ENCODE results near the gene SELENOS.
"Not testable (repeated sequence)": the region's sequence is repeated elsewhere in the genome, so short reads cannot be mapped to it uniquely, and the experiment has no call there.

SELENOS gene

GRCh38 chr15:101293122-101293521, 15.8 kb upstream of the SELENOS start:
- Histone ChIP-seq H3K9ac (no peak overlapping the region), H3K9me3 (ENCODE audit: control insufficient read depth, low read length) (no peaks in the 10 kb centered on the region), H3K36me3 (ENCODE audit: control insufficient read depth, insufficient read depth, low read length) (no peaks in the 10 kb centered on the region), H3K4me2 (ENCODE audit: low read length) (peak overlapping the region; percentile 80), H2AFZ (no peak overlapping the region), H3K27ac (no peak overlapping the region), H3K4me1 (peaks cover 3% of the 10 kb centered on the region), H3K27me3 (ENCODE audit: control insufficient read depth, insufficient read depth, low read length) (no peaks in the 10 kb centered on the region), H3K4me3 (ENCODE audit: low read depth, low read length) (peak overlapping the region; percentile 81), H3K79me2 (peaks cover 26% of the 10 kb centered on the region)
- TF ChIP-seq CTCF (IDR thresholded peaks at IDR 0.05): no peak

- no peaks in the 10 kb centered on the region for H3K36me3 ChIP-seq (ENCODE audit: control insufficient read depth, insufficient read depth, low read length)
- H3K79me2 ChIP-seq: peaks cover 30% of the 10 kb centered on the region
- H3K9me3 ChIP-seq (ENCODE audit: control insufficient read depth, low read length): no peaks in the 10 kb centered on the region
- H3K4me1 ChIP-seq: peaks cover 3% of the 10 kb centered on the region
- H3K4me3 ChIP-seq (ENCODE audit: low read depth, low read length): no peak overlapping the region
- H3K9ac ChIP-seq: no peak overlapping the region
- no peaks in the 10 kb centered on the region for H3K27me3 ChIP-seq (ENCODE audit: control insufficient read depth, insufficient read depth, low read length)
- no peak overlapping the region for H2AFZ ChIP-seq
- no peak overlapping the region for H3K27ac ChIP-seq
- no peak overlapping the region for H3K4me2 ChIP-seq (ENCODE audit: low read length)
- peak; percentile 49 for TF ChIP-seq CTCF (IDR thresholded peaks at IDR 0.05)
These were observed 11.7 kb upstream of the SELENOS start for GRCh38 chr15:101288905-101289513.

- H3K79me2 ChIP-seq: peaks cover 20% of the 10 kb centered on the region
- H3K9me3 ChIP-seq (ENCODE audit: control insufficient read depth, low read length); H3K4me2 ChIP-seq (ENCODE audit: low read length); H3K27ac ChIP-seq; H3K4me1 ChIP-seq; H3K27me3 ChIP-seq (ENCODE audit: control insufficient read depth, insufficient read depth, low read length); H2AFZ ChIP-seq; H3K4me3 ChIP-seq (ENCODE audit: low read depth, low read length); H3K9ac ChIP-seq; H3K36me3 ChIP-seq (ENCODE audit: control insufficient read depth, insufficient read depth, low read length): not testable (repeated sequence)
These were observed 10.1 kb upstream of the SELENOS start for GRCh38 chr15:101287342-101287741.

- H3K4me2 ChIP-seq (ENCODE audit: low read length): no peak overlapping the region
- H3K4me1 ChIP-seq: no peaks in the 10 kb centered on the region
- no peaks in the 10 kb centered on the region for H3K9me3 ChIP-seq (ENCODE audit: control insufficient read depth, low read length)
- H3K9ac ChIP-seq: no peak overlapping the region
- H3K27me3 ChIP-seq (ENCODE audit: control insufficient read depth, insufficient read depth, low read length): no peaks in the 10 kb centered on the region
- TF ChIP-seq CTCF (IDR thresholded peaks at IDR 0.05): no peak
- peaks cover 15% of the 10 kb centered on the region for H3K79me2 ChIP-seq
- no peak overlapping the region for H2AFZ ChIP-seq
- H3K4me3 ChIP-seq (ENCODE audit: low read depth, low read length): no peak overlapping the region
- no peak overlapping the region for H3K27ac ChIP-seq
- H3K36me3 ChIP-seq (ENCODE audit: control insufficient read depth, insufficient read depth, low read length): no peaks in the 10 kb centered on the region
These were observed 9.3 kb upstream of the SELENOS start for GRCh38 chr15:101286471-101287114.

GRCh38 chr15:101283931-101284330, 6.6 kb upstream of the SELENOS start:
- no peak for TF ChIP-seq CTCF (IDR thresholded peaks at IDR 0.05)
- Histone ChIP-seq H2AFZ (no peak overlapping the region), H3K4me3 (ENCODE audit: low read depth, low read length) (no peak overlapping the region), H3K36me3 (ENCODE audit: control insufficient read depth, insufficient read depth, low read length) (no peaks in the 10 kb centered on the region), H3K9me3 (ENCODE audit: control insufficient read depth, low read length) (no peaks in the 10 kb centered on the region), H3K4me2 (ENCODE audit: low read length) (no peak overlapping the region), H3K27ac (no peak overlapping the region), H3K4me1 (no peaks in the 10 kb centered on the region), H3K79me2 (peaks cover 13% of the 10 kb centered on the region), H3K27me3 (ENCODE audit: control insufficient read depth, insufficient read depth, low read length) (no peaks in the 10 kb centered on the region), H3K9ac (no peak overlapping the region)
